Endothelial cell of umbilical vein (primary cell): ENCODE measurements around the gene CAMLG. TPM values are rescaled to one million over a fixed set of nuclear protein-coding genes. Genes with fewer than 3 reads are reported as not detected.
"Not testable (repeated sequence)": the region's sequence is repeated elsewhere in the genome, so short reads cannot be mapped to it uniquely, and the experiment has no call there.

Source experiments
- BruUV-seq: library from RNA; stranded (reverse); fragments of 400-500 nt; replicated peaks from 2 replicates; lab custom pipeline; 2021; lab: Mats Ljungman, UMichigan
- CTCF ChIA-PET: fragments of 300-600, 350-600 bp; sonication (Branson Sonifier 250); formaldehyde crosslinking; loops from one replicate; lab custom pipeline; 2021; ENCODE audit warnings: antibody characterized with exemption, inconsistent platforms; lab: Charles Lee
- POLR2A ChIA-PET: fragments of 300-600, 350-600 bp; sonication (Branson Sonifier 250); formaldehyde crosslinking; loops from one replicate; lab custom pipeline; 2021; ENCODE audit warnings: antibody characterized with exemption, inconsistent platforms; lab: Charles Lee
- DNase-seq: peaks from one replicate; pipeline ENCODE4 v3.0.0-alpha.2; 2011; ENCODE audit warnings: low read depth, low spot score
- FAIRE-seq: peaks from 2 replicates; lab custom pipeline; 2011; peaks lifted over from hg19 to GRCh38; lab: Jason Lieb, UNC
- H2AFZ ChIP-seq: 2 replicates; pipeline ENCODE4 v1.6.0; 2012; ENCODE audit warnings: low read depth, low read length, control low read depth, inconsistent platforms
- H3K27ac ChIP-seq: 2 replicates; pipeline ENCODE4 v1.5.1; 2011; ENCODE audit warnings: low read depth, mild to moderate bottlenecking, control low read depth, low read length, moderate library complexity; ENCODE audit not compliant: insufficient read depth
- H3K27me3 ChIP-seq, 2 experiments: 2 replicates each; pipeline versions ENCODE4 v1.6.0 to v1.6.1; 2011; ENCODE audit warnings: low read length in 2 of 2, mixed read lengths in 1 of 2; ENCODE audit not compliant: control insufficient read depth in 2 of 2, insufficient read depth in 2 of 2
- H3K36me3 ChIP-seq, 2 experiments: 2 replicates in 1 of 2; 3 replicates in 1 of 2; pipeline ENCODE4 v1.5.1; 2011; ENCODE audit warnings: low read length in 2 of 2, mild to moderate bottlenecking in 1 of 2, moderate library complexity in 1 of 2; ENCODE audit not compliant: control insufficient read depth in 2 of 2, insufficient read depth in 2 of 2; ENCODE audit errors: extremely low read depth in 1 of 2
- H3K4me1 ChIP-seq: 3 replicates; pipeline ENCODE4 v1.5.1; 2011; ENCODE audit warnings: mild to moderate bottlenecking, low read length; ENCODE audit not compliant: control insufficient read depth, insufficient read depth; ENCODE audit errors: extremely low read depth
- H3K4me2 ChIP-seq: 2 replicates; pipeline ENCODE4 v1.6.1; 2011; ENCODE audit warnings: low read length, control low read depth, mixed read lengths; ENCODE audit not compliant: insufficient read depth
- H3K4me3 ChIP-seq, 3 experiments: fragments of 200-600 bp in 1 of 3; sonication (generic), shearing (Covaris generic) in 1 of 3; replicated peaks in 1 of 3; 2 replicates each; pipeline ENCODE4 v1.5.1; 2011 to 2016; ENCODE audit warnings: control low read depth in 3 of 3, low read length in 3 of 3, mild to moderate bottlenecking in 2 of 3, inconsistent platforms in 1 of 3, low read depth in 1 of 3, moderate library complexity in 1 of 3; ENCODE audit not compliant: insufficient read depth in 1 of 3
- H3K79me2 ChIP-seq: 2 replicates; pipeline ENCODE4 v1.6.0; 2012; ENCODE audit warnings: low read length, inconsistent platforms; ENCODE audit not compliant: control insufficient read depth, insufficient read depth
- H3K9ac ChIP-seq: replicated peaks from 2 replicates; pipeline ENCODE3; 2011; ENCODE audit warnings: low read length, control low read depth; ENCODE audit not compliant: insufficient read depth; ENCODE audit errors: extremely low read depth
- H3K9me1 ChIP-seq: replicated peaks from 3 replicates; pipeline ENCODE4 v1.6.0; 2011; ENCODE audit warnings: mild to moderate bottlenecking, low read length; ENCODE audit not compliant: control insufficient read depth, insufficient read depth; ENCODE audit errors: extremely low read depth
- H3K9me3 ChIP-seq: replicated peaks from 2 replicates; pipeline ENCODE4 v1.5.1; 2012; ENCODE audit warnings: low read length, inconsistent platforms; ENCODE audit not compliant: control insufficient read depth, insufficient read depth
- H4K20me1 ChIP-seq: replicated peaks from 2 replicates; pipeline ENCODE3; 2011; ENCODE audit warnings: mild to moderate bottlenecking, low read length; ENCODE audit not compliant: control insufficient read depth, insufficient read depth; ENCODE audit errors: extremely low read depth
- EZH2 ChIP-seq: IDR thresholded peaks from 2 replicates; pipeline ENCODE4 v1.6.1; 2012; ENCODE audit warnings: borderline replicate concordance, low read depth, mild to moderate bottlenecking, moderate library complexity, low read length, inconsistent platforms; ENCODE audit not compliant: severe bottlenecking
- FOS ChIP-seq: IDR thresholded peaks from 2 replicates; pipeline ENCODE4 v1.6.1; 2011; ENCODE audit warnings: mild to moderate bottlenecking, low read length, moderate library complexity, borderline replicate concordance; ENCODE audit not compliant: insufficient read depth
- GATA2 ChIP-seq: IDR thresholded peaks from 2 replicates; pipeline ENCODE4 v1.7.0; 2011; ENCODE audit warnings: low read depth, mild to moderate bottlenecking, moderate library complexity, mixed read lengths, low read length; ENCODE audit not compliant: insufficient read length, insufficient read depth
- JUN ChIP-seq: IDR thresholded peaks from 2 replicates; pipeline ENCODE4 v1.6.1; 2011; ENCODE audit warnings: borderline replicate concordance, low read depth; ENCODE audit not compliant: insufficient read length, insufficient read depth
- MYC ChIP-seq: IDR thresholded peaks from one replicate; pipeline ENCODE4 v1.6.1; 2011; ENCODE audit warnings: mild to moderate bottlenecking, low read depth, low read length
- POLR2A ChIP-seq: IDR thresholded peaks from 2 replicates; pipeline ENCODE4 v1.6.1; 2012; ENCODE audit warnings: low read depth, mild to moderate bottlenecking, control low read depth, low read length
- POLR2AphosphoS5 ChIP-seq: IDR thresholded peaks from 2 replicates; pipeline ENCODE4 v1.6.1; 2012; ENCODE audit warnings: low read depth, mild to moderate bottlenecking, control low read depth, low read length, moderate library complexity; ENCODE audit not compliant: insufficient read depth
- dilution Hi-C: fragments of 300-500 bp; cut with MboI; formaldehyde crosslinking; loops from one replicate; pipeline ENCODE4 v1.15.0; 2019; ENCODE audit warnings: low sequenced_read_pairs; ENCODE audit not compliant: extremely low pct_ligation_motif_present
- intact Hi-C: fragments of 100-400 bp; cut with micrococcal nuclease; formaldehyde crosslinking; loops from one replicate; pipeline ENCODE4 v1.10.0; 2022
- polyA plus RNA-seq, 4 experiments: library from polyadenylated mRNA; depleted of rRNA in 3 of 4; stranded (reverse) in 3 of 4; unstranded in 1 of 4; fragments of >200 nt; gene quantifications; 2 replicates each; pipeline versions ENCODE4 v1.2.1 to v1.2.3, GENCODE V29; 2011 to 2012; ENCODE audit warnings: missing spikeins in 1 of 4
- total RNA-seq: library from RNA; stranded (reverse); gene quantifications from 2 replicates; pipeline ENCODE4 v1.2.3, GENCODE V29; 2021
- TF ChIP-seq, protein P1 (sequence below): IDR thresholded peaks from 2 replicates; pipeline ENCODE4 v1.6.1; 2011; ENCODE audit not compliant: insufficient read depth, insufficient read length
- TF ChIP-seq, protein P2 (sequence below), 2 donors: IDR thresholded peaks; 1 replicate in 1 of 2; 2 replicates in 1 of 2; pipeline ENCODE4 v1.5.1; 2011; ENCODE audit warnings: low read length in 2 of 2, mild to moderate bottlenecking in 2 of 2, moderate library complexity in 2 of 2, control low read depth in 1 of 2, inconsistent platforms in 1 of 2, low read depth in 1 of 2; ENCODE audit not compliant: insufficient read depth in 1 of 2; ENCODE audit errors: extremely low read depth in 1 of 2

Gene CAMLG
- total and polyA plus RNA-seq, 2 donors (not counting 3 experiments of a cell fraction or from before 2014, with no cell fraction given): 14.7 to 33.3 TPM

DNA sequence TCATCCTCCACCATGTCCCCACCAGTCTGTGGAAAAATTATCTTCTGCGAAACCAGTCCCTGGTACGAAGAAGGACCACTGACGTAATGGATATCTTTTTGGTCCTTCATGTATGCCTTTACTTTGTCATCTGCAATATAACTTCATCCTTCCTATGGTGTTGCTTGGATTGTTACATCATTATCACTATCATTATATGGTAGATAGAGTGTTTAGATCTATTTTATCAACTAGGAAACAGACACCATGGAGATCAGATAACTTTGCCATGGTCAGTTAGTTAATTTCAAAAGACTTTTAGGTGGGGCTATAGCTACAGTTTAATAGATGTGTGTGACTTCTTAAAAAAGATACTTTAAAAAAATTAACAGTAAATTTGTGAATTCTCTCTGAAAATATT lies 23.8 kb upstream of the CAMLG start:
- Histone ChIP-seq H3K9me1 (no peaks in the 10 kb centered on the region), H3K4me1 (no peaks in the 10 kb centered on the region), H3K9ac (no peak overlapping the region), H3K4me2 (no peak overlapping the region), H4K20me1 (no peaks in the 10 kb centered on the region), H3K27me3 (no peaks in the 10 kb centered on the region), H2AFZ (no peak overlapping the region), H3K4me3 (no peak overlapping the region), H3K9me3 (no peaks in the 10 kb centered on the region), H3K27ac (no peak overlapping the region), H3K79me2 (no peaks in the 10 kb centered on the region), H3K36me3 (peaks cover 13 to 14% of the 10 kb centered on the region in 2 experiments)
- no peak for DNase-seq
- no peak for TF ChIP-seq POLR2A
- no peak for TF ChIP-seq MYC
- no peak for TF ChIP-seq GATA2
- TF ChIP-seq EZH2: no peak
- TF ChIP-seq JUN: no peak
- no peak for TF ChIP-seq FOS
- TF ChIP-seq POLR2AphosphoS5: no peak
- TF ChIP-seq, protein P1, sequence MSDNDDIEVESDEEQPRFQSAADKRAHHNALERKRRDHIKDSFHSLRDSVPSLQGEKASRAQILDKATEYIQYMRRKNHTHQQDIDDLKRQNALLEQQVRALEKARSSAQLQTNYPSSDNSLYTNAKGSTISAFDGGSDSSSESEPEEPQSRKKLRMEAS: no peak
- TF ChIP-seq, protein P2, sequence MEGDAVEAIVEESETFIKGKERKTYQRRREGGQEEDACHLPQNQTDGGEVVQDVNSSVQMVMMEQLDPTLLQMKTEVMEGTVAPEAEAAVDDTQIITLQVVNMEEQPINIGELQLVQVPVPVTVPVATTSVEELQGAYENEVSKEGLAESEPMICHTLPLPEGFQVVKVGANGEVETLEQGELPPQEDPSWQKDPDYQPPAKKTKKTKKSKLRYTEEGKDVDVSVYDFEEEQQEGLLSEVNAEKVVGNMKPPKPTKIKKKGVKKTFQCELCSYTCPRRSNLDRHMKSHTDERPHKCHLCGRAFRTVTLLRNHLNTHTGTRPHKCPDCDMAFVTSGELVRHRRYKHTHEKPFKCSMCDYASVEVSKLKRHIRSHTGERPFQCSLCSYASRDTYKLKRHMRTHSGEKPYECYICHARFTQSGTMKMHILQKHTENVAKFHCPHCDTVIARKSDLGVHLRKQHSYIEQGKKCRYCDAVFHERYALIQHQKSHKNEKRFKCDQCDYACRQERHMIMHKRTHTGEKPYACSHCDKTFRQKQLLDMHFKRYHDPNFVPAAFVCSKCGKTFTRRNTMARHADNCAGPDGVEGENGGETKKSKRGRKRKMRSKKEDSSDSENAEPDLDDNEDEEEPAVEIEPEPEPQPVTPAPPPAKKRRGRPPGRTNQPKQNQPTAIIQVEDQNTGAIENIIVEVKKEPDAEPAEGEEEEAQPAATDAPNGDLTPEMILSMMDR (IDR thresholded peaks at IDR 0.05; ENCODE audit: extremely low read depth in 1 of 2, insufficient read depth in 1 of 2, low read depth in 1 of 2, low read length in 2 of 2): no peak
- CTCF ChIA-PET: no interaction called here
- no TSS peak for BruUV-seq
- intact Hi-C loops (no loop called here), dilution Hi-C loops (no loop called here)
- POLR2A ChIA-PET: no interaction called here
- FAIRE-seq: no peak

DNA sequence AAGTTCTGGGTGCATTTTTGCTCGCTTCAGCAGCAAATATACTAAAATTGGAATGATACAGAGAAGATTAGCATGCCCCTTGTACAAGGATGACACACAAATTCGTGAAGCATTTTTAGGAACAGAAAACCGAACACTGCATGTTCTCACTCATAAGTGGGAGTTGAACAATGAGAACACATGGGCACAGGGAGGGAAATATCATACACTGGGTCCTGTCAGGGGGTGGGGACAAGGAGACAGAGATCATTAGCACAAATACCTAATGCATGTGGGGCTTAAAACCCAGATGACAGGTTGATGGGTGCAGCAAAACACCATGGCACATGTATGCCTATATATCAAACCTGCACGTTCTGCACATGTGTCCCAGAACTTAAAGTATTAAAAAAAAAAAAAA lies 22.9 kb upstream of the CAMLG start:
- POLR2A ChIA-PET, H3K27me3 ChIP-seq, dilution Hi-C loops, CTCF ChIA-PET, H3K27ac ChIP-seq, H3K4me2 ChIP-seq, H3K79me2 ChIP-seq, H3K9me3 ChIP-seq, H3K9me1 ChIP-seq, intact Hi-C loops, FAIRE-seq, H4K20me1 ChIP-seq, H2AFZ ChIP-seq, H3K4me1 ChIP-seq, BruUV-seq, DNase-seq, H3K9ac ChIP-seq, H3K4me3 ChIP-seq: not testable (repeated sequence)
- peaks cover 10 to 13% of the 10 kb centered on the region in 2 experiments for H3K36me3 ChIP-seq
